Testis (tissue), 2 donors: Measurements from ENCODE around the gene MBNL3.

Experiments
- CTCF ChIP-seq, 3 experiments: fragments of 450-650 bp in 2 of 3; fragments of 200-600 bp in 1 of 3; sonication (generic) in 1 of 3; IDR thresholded peaks; one replicate each; pipeline ENCODE4 v1.5.1; 2016 to 2019; ENCODE audit warnings: antibody characterized with exemption in 3 of 3, mild to moderate bottlenecking in 2 of 3, moderate library complexity in 1 of 3
- POLR2A ChIP-seq: fragments of 450-650 bp; IDR thresholded peaks from one replicate; pipeline ENCODE4 v1.6.1; 2017; ENCODE audit warnings: antibody characterized with exemption, mild to moderate bottlenecking, moderate library complexity

GRCh38 chrX:132474544-132475248 is 14.1 kb downstream of the MBNL3 start:
- no peak for TF ChIP-seq CTCF (IDR thresholded peaks at IDR 0.05)
- no peak for TF ChIP-seq POLR2A
